Prostate gland (tissue), 2 donors: Measurements from ENCODE around the gene RSPO1. TPM values are rescaled to one million over a fixed set of nuclear protein-coding genes. Genes with fewer than 3 reads are reported as not detected.
A peak's percentile ranks its signal among the peaks of the same experiment; 100 is the strongest.

ENCODE experiments used
- DNase-seq: peaks from one replicate; pipeline ENCODE4 v3.0.0-alpha.2; 2019; ENCODE audit warnings: low spot score
- H3K27ac ChIP-seq, 2 donors: fragments of 200-600 bp; sonication (generic); 2 replicates each; pipeline ENCODE4 v1.5.1; 2017 to 2019
- H3K27me3 ChIP-seq: fragments of 200-600 bp; sonication (generic); replicated peaks from 2 replicates; pipeline ENCODE4 v1.5.1; 2019; ENCODE audit not compliant: insufficient read depth
- H3K36me3 ChIP-seq, 2 donors: fragments of 200-600 bp; sonication (generic); 1 replicate in 1 of 2; 2 replicates in 1 of 2; pipeline versions ENCODE4 v1.5.1 to v1.8.1; 2017 to 2019
- H3K4me1 ChIP-seq: fragments of 200-600 bp; sonication (generic); replicated peaks from 2 replicates; pipeline ENCODE4 v1.5.1; 2019
- H3K4me3 ChIP-seq, 2 donors: fragments of 200-600 bp; sonication (generic); 2 replicates each; pipeline ENCODE4 v1.5.1; 2017 to 2019
- H3K9me3 ChIP-seq: fragments of 200-600 bp; sonication (generic); 2 replicates; pipeline ENCODE4 v1.5.1; 2017
- CTCF ChIP-seq, 4 experiments: fragments of 200-600 bp in 2 of 4; fragments of 450-650 bp in 2 of 4; sonication (generic) in 2 of 4; IDR thresholded peaks; 1 replicate in 3 of 4; 2 replicates in 1 of 4; pipeline ENCODE4 v1.5.1; 2016 to 2019; ENCODE audit warnings: antibody characterized with exemption in 4 of 4, mild to moderate bottlenecking in 2 of 4, moderate library complexity in 2 of 4
- POLR2A ChIP-seq: fragments of 450-650 bp; IDR thresholded peaks from one replicate; pipeline ENCODE4 v1.6.1; 2016; ENCODE audit warnings: antibody characterized with exemption, mild to moderate bottlenecking
- POLR2AphosphoS5 ChIP-seq: sonication (generic); formaldehyde crosslinking; IDR thresholded peaks from one replicate; pipeline ENCODE4 v1.6.1; 2017; ENCODE audit warnings: antibody characterized with exemption
- WGBS: methylation state at CpG from one replicate; pipeline ENCODE4 v1.1.5; 2018; 5-methylcytosine and 5-hydroxymethylcytosine counted together
- intact Hi-C: fragments of 100-400 bp; cut with DNase I; formaldehyde crosslinking; loops from one replicate; pipeline ENCODE4 v1.14.2; 2022
- total RNA-seq, 2 donors: library from RNA; depleted of rRNA; stranded (reverse); fragments of >200 nt; gene quantifications; one replicate each; pipeline ENCODE4 v1.1.0, GENCODE V29; 2016

The RSPO1 gene
- total RNA-seq, 2 donors from 2014 or later = 1.6 TPM

- intact Hi-C loops = no loop called here
- no peak for TF ChIP-seq POLR2A
- no peak for TF ChIP-seq CTCF (IDR thresholded peaks at IDR 0.05)
- no peak for TF ChIP-seq POLR2AphosphoS5
- Histone ChIP-seq H3K4me1 (no peaks in the 10 kb centered on the region), H3K36me3 (no peaks in the 10 kb centered on the region), H3K9me3 (no peaks in the 10 kb centered on the region), H3K4me3 (no peak overlapping the region), H3K27ac (no peak overlapping the region), H3K27me3 (peaks cover 21% of the 10 kb centered on the region)
- WGBS = 80% methylated on average over 6 of the region's 6 CpGs
- DNase-seq = no peak
Observed at GRCh38 chr1:37636435-37636834, 1.7 kb upstream of the RSPO1 start.

- no peak for TF ChIP-seq POLR2AphosphoS5
- TF ChIP-seq POLR2A = no peak
- no peak for TF ChIP-seq CTCF (IDR thresholded peaks at IDR 0.05)
- Histone ChIP-seq H3K27me3 (peaks cover 24% of the 10 kb centered on the region), H3K36me3 (no peaks in the 10 kb centered on the region), H3K4me1 (no peaks in the 10 kb centered on the region), H3K27ac (no peak overlapping the region), H3K4me3 (peak overlapping the region; percentile 21 to 24), H3K9me3 (no peaks in the 10 kb centered on the region)
- intact Hi-C loops = no loop called here
- no peak for DNase-seq
- 10% methylated on average over 26 of the region's 26 CpGs for whole genome bisulfite sequencing
Observed at GRCh38 chr1:37634992-37635902, 555 bp upstream of the RSPO1 start.

- H3K36me3 ChIP-seq = no peaks in the 10 kb centered on the region
- 0% methylated on average over 9 of the region's 20 CpGs for WGBS
- TF ChIP-seq POLR2A = no peak
- no peak for TF ChIP-seq POLR2AphosphoS5
- TF ChIP-seq CTCF (IDR thresholded peaks at IDR 0.05) = no peak
- H3K27ac ChIP-seq = no peak overlapping the region
- intact Hi-C loops = no loop called here
- no peaks in the 10 kb centered on the region for H3K4me1 ChIP-seq
- peak overlapping the region; percentile 21 to 24 for H3K4me3 ChIP-seq
- no peaks in the 10 kb centered on the region for H3K9me3 ChIP-seq
- DNase-seq = no peak
- peaks cover 25% of the 10 kb centered on the region for H3K27me3 ChIP-seq
Observed at GRCh38 chr1:37633938-37634243, 801 bp downstream of the RSPO1 start.

- Histone ChIP-seq H3K4me1 (no peaks in the 10 kb centered on the region), H3K27me3 (peaks cover 25% of the 10 kb centered on the region), H3K36me3 (no peaks in the 10 kb centered on the region), H3K4me3 (peak overlapping the region; percentile 21 to 24), H3K9me3 (no peaks in the 10 kb centered on the region), H3K27ac (no peak overlapping the region)
- TF ChIP-seq POLR2A = no peak
- TF ChIP-seq POLR2AphosphoS5 = no peak
- no peak for TF ChIP-seq CTCF (IDR thresholded peaks at IDR 0.05)
- no peak for DNase-seq
- intact Hi-C loops = no loop called here
- WGBS = 8% methylated on average over 29 of the region's 31 CpGs
Observed at GRCh38 chr1:37633040-37633937, 1.4 kb downstream of the RSPO1 start.
